Liver (tissue), 9 donors: ENCODE results near the gene PPFIBP1. TPM values are rescaled to one million over a fixed set of nuclear protein-coding genes. Genes with fewer than 3 reads are reported as not detected.

ENCODE experiments used
- DNase-seq: peaks from one replicate; pipeline ENCODE4 v3.0.0-alpha.2; 2017; ENCODE audit warnings: low spot score
- H3K27ac ChIP-seq, 2 donors: one replicate each; pipeline ENCODE4 v1.7.0; 2013; ENCODE audit warnings: inconsistent platforms in 2 of 2, low read length in 2 of 2, control low read depth in 1 of 2, low read depth in 1 of 2, mild to moderate bottlenecking in 1 of 2
- H3K27me3 ChIP-seq, 4 donors: one replicate each; pipeline versions ENCODE4 v1.6.1 to v1.7.0; 2013; ENCODE audit warnings: low read length in 3 of 4, inconsistent platforms in 1 of 4, mild to moderate bottlenecking in 1 of 4, moderate library complexity in 1 of 4; ENCODE audit not compliant: control insufficient read depth in 4 of 4, insufficient read depth in 4 of 4
- H3K36me3 ChIP-seq, 4 donors: one replicate each; pipeline versions ENCODE4 v1.6.1 to v1.7.0; 2013; ENCODE audit warnings: low read length in 3 of 4, mild to moderate bottlenecking in 3 of 4, low read depth in 1 of 4, moderate library complexity in 1 of 4; ENCODE audit not compliant: control insufficient read depth in 4 of 4, insufficient read depth in 3 of 4
- H3K4me1 ChIP-seq, 4 donors: one replicate each; pipeline versions ENCODE4 v1.6.1 to v1.7.0; 2013; ENCODE audit warnings: low read length in 3 of 4, mild to moderate bottlenecking in 3 of 4, moderate library complexity in 1 of 4; ENCODE audit not compliant: control insufficient read depth in 4 of 4, insufficient read depth in 4 of 4
- H3K4me3 ChIP-seq, 3 donors: one replicate each; pipeline versions ENCODE4 v1.6.1 to v1.7.0; 2013; ENCODE audit warnings: low read length in 3 of 3, control low read depth in 1 of 3, low read depth in 1 of 3, mild to moderate bottlenecking in 1 of 3
- H3K9ac ChIP-seq, 2 donors: one replicate each; pipeline ENCODE4 v1.7.0; 2013; ENCODE audit warnings: low read length in 2 of 2, mild to moderate bottlenecking in 2 of 2, moderate library complexity in 2 of 2, control low read depth in 1 of 2, low read depth in 1 of 2
- H3K9me3 ChIP-seq, 4 donors: one replicate each; pipeline versions ENCODE4 v1.6.1 to v1.7.0; 2013; ENCODE audit warnings: low read length in 3 of 4; ENCODE audit not compliant: control insufficient read depth in 4 of 4
- EGR1 ChIP-seq, 2 donors: IDR thresholded peaks; 2 replicates each; pipeline ENCODE4 v1.6.1; 2016 to 2018; ENCODE audit warnings: antibody characterized with exemption in 2 of 2, low read depth in 2 of 2
- FOXA1 ChIP-seq: IDR thresholded peaks from 2 replicates; pipeline ENCODE4 v1.6.1; 2016; ENCODE audit warnings: antibody characterized with exemption
- FOXA2 ChIP-seq: IDR thresholded peaks from 2 replicates; pipeline ENCODE4 v1.6.1; 2016; ENCODE audit warnings: antibody characterized with exemption
- GABPA ChIP-seq, 2 donors: IDR thresholded peaks in 1 of 2; conservative IDR thresholded peaks in 1 of 2; 2 replicates each; pipeline ENCODE4 v1.6.1; 2016; ENCODE audit warnings: antibody characterized with exemption in 2 of 2, mild to moderate bottlenecking in 1 of 2, moderate library complexity in 1 of 2
- HNF4A ChIP-seq, 2 donors: conservative IDR thresholded peaks; 2 replicates each; pipeline ENCODE4 v1.6.1; 2016; ENCODE audit warnings: antibody characterized with exemption in 2 of 2, mild to moderate bottlenecking in 2 of 2
- HNF4G ChIP-seq: IDR thresholded peaks from 2 replicates; pipeline ENCODE4 v1.6.1; 2016; ENCODE audit warnings: antibody characterized with exemption
- JUND ChIP-seq, 2 donors: IDR thresholded peaks; 2 replicates each; pipeline ENCODE4 v1.6.1; 2016; ENCODE audit warnings: antibody characterized with exemption in 2 of 2
- RAD21 ChIP-seq, 2 donors: IDR thresholded peaks; 2 replicates each; pipeline ENCODE4 v1.6.1; 2016; ENCODE audit warnings: antibody characterized with exemption in 2 of 2, mild to moderate bottlenecking in 2 of 2
- RXRA ChIP-seq, 2 donors: IDR thresholded peaks; 2 replicates each; pipeline ENCODE4 v1.6.1; 2017 to 2018; ENCODE audit warnings: antibody characterized with exemption in 2 of 2, mild to moderate bottlenecking in 1 of 2
- SP1 ChIP-seq: IDR thresholded peaks from 2 replicates; pipeline ENCODE4 v1.6.1; 2018; ENCODE audit warnings: antibody characterized with exemption, mild to moderate bottlenecking
- TAF1 ChIP-seq: conservative IDR thresholded peaks from 2 replicates; pipeline ENCODE4 v1.6.1; 2016; ENCODE audit warnings: antibody characterized with exemption, mild to moderate bottlenecking
- YY1 ChIP-seq: IDR thresholded peaks from 2 replicates; pipeline ENCODE4 v1.6.1; 2016; ENCODE audit warnings: antibody characterized with exemption, mild to moderate bottlenecking
- WGBS: extraction: QIAGEN DNeasy Blood & Tissue Kit; methylation state at CpG from one replicate; pipeline ENCODE4 v1.1.7; 2013; 5-methylcytosine and 5-hydroxymethylcytosine counted together
- polyA plus RNA-seq, 2 donors: library from polyadenylated mRNA; stranded (reverse) in 1 of 2; unstranded in 1 of 2; fragments of 200-250 nt in 1 of 2; fragments of >200 nt in 1 of 2; fragmentation: Nextera tagmentation in 1 of 2; extraction: Ambion mirVana in 1 of 2; gene quantifications; one replicate each; pipeline versions ENCODE4 v1.2.1 to v1.2.3, GENCODE V29; 2013 to 2015
- total RNA-seq, 2 donors: library from RNA; depleted of rRNA; stranded (reverse); fragments of >200 nt; gene quantifications; one replicate each; pipeline ENCODE4 v1.2.3, GENCODE V29; 2014
- TF ChIP-seq, protein P1 (sequence below): fragments of 150-350 bp; IDR thresholded peaks from 2 replicates; pipeline ENCODE4 v1.5.1; 2017; ENCODE audit warnings: improper control_type of control experiment, low read depth, low read length; ENCODE audit not compliant: missing input control
- TF ChIP-seq, protein P2 (sequence below): IDR thresholded peaks from 2 replicates; pipeline ENCODE4 v1.6.1; 2016; ENCODE audit warnings: antibody characterized with exemption
- TF ChIP-seq, protein P3 (sequence below): IDR thresholded peaks from 2 replicates; pipeline ENCODE4 v1.6.1; 2016; ENCODE audit warnings: antibody characterized with exemption
- TF ChIP-seq, protein P4 (sequence below): IDR thresholded peaks from 2 replicates; pipeline ENCODE4 v1.6.1; 2016; ENCODE audit warnings: antibody characterized with exemption, mild to moderate bottlenecking
- donor health status: healthy.
- donor health status: healthy.
- donor health status: healthy.
- donor health status: healthy.
- donor health status: healthy.

PPFIBP1 gene
- total and polyA plus RNA-seq, 4 donors = 10.5 to 65.8 (median 17.4) TPM

DNA sequence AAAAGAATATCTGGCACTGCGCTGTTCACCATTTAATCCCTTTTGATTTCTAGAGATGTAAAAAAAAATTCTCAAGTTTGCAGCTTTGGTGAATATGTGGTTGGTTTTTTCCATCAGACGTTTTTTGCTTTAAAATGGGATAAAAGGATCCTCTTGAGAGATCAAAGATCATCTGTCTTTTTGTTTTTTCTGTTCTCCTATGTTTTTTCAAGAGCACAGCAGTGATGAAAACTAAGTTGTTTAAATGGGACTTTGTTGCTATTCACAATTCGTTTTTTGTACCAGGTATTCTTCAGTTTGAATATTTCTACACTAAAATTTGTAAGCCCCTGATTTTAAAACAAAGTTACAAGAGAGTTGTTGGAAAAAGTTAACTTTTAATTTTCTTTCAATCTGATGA lies 142.5 kb downstream of the PPFIBP1 start (continued):
- TF ChIP-seq SP1 = no peak
- TF ChIP-seq RXRA (IDR thresholded peaks at IDR 0.05) = no peak
- no peak for TF ChIP-seq GABPA (IDR thresholded peaks at IDR 0.05 in 1 of 2, conservative IDR thresholded peaks at IDR 0.05 in 1 of 2)
- TF ChIP-seq HNF4A (conservative IDR thresholded peaks at IDR 0.05) = no peak
- TF ChIP-seq YY1 = no peak

DNA sequence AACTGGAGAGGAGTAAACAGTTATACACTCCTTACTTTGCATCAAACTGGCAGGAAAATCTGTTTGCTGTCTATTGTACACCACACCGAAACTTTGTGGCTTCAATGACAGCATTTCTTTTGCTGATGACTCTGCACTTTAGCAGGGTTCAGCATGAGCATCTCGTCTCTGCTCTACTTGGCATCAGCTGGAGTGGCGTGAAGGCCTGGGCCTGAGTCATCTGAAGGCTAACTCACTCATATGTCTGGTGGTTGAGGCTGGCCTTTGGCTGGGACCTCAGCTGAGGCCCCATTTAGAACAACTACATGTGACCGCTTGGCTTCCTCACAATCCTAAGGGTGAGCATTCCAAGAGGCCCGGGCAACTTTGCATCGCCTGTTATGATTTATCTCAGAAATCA lies 143.5 kb downstream of the PPFIBP1 start:
- peaks cover 0 to 54% (median 20%) of the 10 kb centered on the region in 4 donors for H3K36me3 ChIP-seq
- H3K4me1 ChIP-seq = no peaks in the 10 kb centered on the region
- no peak overlapping the region for H3K9ac ChIP-seq
- DNase-seq = no peak
- H3K4me3 ChIP-seq = no peak overlapping the region
- WGBS = 93% methylated on average over 6 of the region's 6 CpGs
- no peaks in the 10 kb centered on the region for H3K9me3 ChIP-seq
- no peak overlapping the region for H3K27ac ChIP-seq
- TF ChIP-seq TAF1 (no peak), SP1 (no peak), EGR1 (IDR thresholded peaks at IDR 0.05; ENCODE audit: low read depth in 2 of 2) (no peak), FOXA1 (no peak), JUND (IDR thresholded peaks at IDR 0.05) (no peak), FOXA2 (no peak), RXRA (IDR thresholded peaks at IDR 0.05) (no peak), RAD21 (IDR thresholded peaks at IDR 0.05) (no peak)
- TF ChIP-seq, protein P1, sequence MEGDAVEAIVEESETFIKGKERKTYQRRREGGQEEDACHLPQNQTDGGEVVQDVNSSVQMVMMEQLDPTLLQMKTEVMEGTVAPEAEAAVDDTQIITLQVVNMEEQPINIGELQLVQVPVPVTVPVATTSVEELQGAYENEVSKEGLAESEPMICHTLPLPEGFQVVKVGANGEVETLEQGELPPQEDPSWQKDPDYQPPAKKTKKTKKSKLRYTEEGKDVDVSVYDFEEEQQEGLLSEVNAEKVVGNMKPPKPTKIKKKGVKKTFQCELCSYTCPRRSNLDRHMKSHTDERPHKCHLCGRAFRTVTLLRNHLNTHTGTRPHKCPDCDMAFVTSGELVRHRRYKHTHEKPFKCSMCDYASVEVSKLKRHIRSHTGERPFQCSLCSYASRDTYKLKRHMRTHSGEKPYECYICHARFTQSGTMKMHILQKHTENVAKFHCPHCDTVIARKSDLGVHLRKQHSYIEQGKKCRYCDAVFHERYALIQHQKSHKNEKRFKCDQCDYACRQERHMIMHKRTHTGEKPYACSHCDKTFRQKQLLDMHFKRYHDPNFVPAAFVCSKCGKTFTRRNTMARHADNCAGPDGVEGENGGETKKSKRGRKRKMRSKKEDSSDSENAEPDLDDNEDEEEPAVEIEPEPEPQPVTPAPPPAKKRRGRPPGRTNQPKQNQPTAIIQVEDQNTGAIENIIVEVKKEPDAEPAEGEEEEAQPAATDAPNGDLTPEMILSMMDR = no peak
- H3K27me3 ChIP-seq = no peaks in the 10 kb centered on the region

DNA sequence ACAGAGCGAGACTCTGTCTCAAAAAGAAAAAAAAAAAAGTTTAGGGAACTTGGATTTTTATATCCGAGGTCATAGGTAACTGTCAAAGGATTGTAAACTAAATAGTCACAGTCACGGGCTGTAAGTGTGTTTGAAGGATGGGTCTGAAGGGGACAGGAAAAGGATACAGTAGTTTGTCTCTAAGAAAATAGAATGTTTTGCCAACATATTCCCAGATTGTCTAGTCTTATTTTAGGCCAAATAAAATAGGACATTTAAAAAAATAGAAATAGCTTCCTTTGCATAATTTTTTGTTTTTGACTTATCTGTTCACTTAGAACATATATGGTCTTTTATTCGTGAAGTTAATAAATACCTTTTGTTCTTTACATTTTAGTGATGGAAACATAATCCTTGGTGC lies 148.0 kb downstream of the PPFIBP1 start:
- no peak for DNase-seq
- no peaks in the 10 kb centered on the region for H3K27me3 ChIP-seq
- peaks cover 3 to 44% (median 20%) of the 10 kb centered on the region in 4 donors for H3K36me3 ChIP-seq
- WGBS = 86% methylated on average over 4 of the region's 4 CpGs
- TF ChIP-seq SP1 = no peak
- TF ChIP-seq FOXA2 = no peak
- H3K4me3 ChIP-seq = no peak overlapping the region
- H3K4me1 ChIP-seq = no peaks in the 10 kb centered on the region
- no peak overlapping the region for H3K27ac ChIP-seq
- no peak overlapping the region for H3K9ac ChIP-seq
- H3K9me3 ChIP-seq = no peaks in the 10 kb centered on the region

DNA sequence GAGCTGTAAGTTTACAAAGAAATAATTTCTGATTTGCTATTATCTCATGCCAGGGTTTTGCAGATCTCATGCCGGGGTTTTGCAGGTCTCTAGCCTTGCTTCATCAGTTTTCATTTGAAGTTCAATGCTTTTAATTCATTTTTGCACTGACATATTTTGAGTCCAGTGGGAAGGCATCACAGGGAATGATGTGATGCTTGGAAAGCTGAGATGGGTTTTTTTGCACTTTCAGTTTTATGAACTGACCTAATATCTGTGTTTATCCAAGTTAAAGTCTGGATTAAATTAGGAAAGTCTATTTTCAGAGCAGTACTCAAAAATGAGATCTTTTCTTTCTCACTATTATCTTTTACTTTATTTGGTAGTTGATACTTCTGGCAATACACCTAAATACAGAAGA lies 148.6 kb downstream of the PPFIBP1 start:
- WGBS = 96% methylated on average over 1 of the region's 1 CpG
- H3K4me1 ChIP-seq = no peaks in the 10 kb centered on the region
- peaks cover 3 to 45% (median 21%) of the 10 kb centered on the region in 4 donors for H3K36me3 ChIP-seq
- H3K27ac ChIP-seq = no peak overlapping the region
- no peaks in the 10 kb centered on the region for H3K27me3 ChIP-seq
- H3K9ac ChIP-seq = no peak overlapping the region
- H3K4me3 ChIP-seq = no peak overlapping the region
- no peak for DNase-seq
- H3K9me3 ChIP-seq = no peaks in the 10 kb centered on the region
- TF ChIP-seq HNF4A (conservative IDR thresholded peaks at IDR 0.05) = no peak
- TF ChIP-seq, protein P2, sequence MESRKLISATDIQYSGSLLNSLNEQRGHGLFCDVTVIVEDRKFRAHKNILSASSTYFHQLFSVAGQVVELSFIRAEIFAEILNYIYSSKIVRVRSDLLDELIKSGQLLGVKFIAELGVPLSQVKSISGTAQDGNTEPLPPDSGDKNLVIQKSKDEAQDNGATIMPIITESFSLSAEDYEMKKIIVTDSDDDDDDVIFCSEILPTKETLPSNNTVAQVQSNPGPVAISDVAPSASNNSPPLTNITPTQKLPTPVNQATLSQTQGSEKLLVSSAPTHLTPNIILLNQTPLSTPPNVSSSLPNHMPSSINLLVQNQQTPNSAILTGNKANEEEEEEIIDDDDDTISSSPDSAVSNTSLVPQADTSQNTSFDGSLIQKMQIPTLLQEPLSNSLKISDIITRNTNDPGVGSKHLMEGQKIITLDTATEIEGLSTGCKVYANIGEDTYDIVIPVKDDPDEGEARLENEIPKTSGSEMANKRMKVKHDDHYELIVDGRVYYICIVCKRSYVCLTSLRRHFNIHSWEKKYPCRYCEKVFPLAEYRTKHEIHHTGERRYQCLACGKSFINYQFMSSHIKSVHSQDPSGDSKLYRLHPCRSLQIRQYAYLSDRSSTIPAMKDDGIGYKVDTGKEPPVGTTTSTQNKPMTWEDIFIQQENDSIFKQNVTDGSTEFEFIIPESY = no peak
- TF ChIP-seq FOXA1 = no peak
- TF ChIP-seq, protein P3, sequence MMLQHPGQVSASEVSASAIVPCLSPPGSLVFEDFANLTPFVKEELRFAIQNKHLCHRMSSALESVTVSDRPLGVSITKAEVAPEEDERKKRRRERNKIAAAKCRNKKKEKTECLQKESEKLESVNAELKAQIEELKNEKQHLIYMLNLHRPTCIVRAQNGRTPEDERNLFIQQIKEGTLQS = no peak
- no peak for TF ChIP-seq TAF1
- no peak for TF ChIP-seq JUND (IDR thresholded peaks at IDR 0.05)
- TF ChIP-seq FOXA2 = no peak
- TF ChIP-seq HNF4G = no peak
- no peak for TF ChIP-seq YY1
- TF ChIP-seq GABPA (IDR thresholded peaks at IDR 0.05 in 1 of 2, conservative IDR thresholded peaks at IDR 0.05 in 1 of 2) = no peak
- no peak for TF ChIP-seq SP1
- TF ChIP-seq, protein P1 = no peak
- TF ChIP-seq, protein P4, sequence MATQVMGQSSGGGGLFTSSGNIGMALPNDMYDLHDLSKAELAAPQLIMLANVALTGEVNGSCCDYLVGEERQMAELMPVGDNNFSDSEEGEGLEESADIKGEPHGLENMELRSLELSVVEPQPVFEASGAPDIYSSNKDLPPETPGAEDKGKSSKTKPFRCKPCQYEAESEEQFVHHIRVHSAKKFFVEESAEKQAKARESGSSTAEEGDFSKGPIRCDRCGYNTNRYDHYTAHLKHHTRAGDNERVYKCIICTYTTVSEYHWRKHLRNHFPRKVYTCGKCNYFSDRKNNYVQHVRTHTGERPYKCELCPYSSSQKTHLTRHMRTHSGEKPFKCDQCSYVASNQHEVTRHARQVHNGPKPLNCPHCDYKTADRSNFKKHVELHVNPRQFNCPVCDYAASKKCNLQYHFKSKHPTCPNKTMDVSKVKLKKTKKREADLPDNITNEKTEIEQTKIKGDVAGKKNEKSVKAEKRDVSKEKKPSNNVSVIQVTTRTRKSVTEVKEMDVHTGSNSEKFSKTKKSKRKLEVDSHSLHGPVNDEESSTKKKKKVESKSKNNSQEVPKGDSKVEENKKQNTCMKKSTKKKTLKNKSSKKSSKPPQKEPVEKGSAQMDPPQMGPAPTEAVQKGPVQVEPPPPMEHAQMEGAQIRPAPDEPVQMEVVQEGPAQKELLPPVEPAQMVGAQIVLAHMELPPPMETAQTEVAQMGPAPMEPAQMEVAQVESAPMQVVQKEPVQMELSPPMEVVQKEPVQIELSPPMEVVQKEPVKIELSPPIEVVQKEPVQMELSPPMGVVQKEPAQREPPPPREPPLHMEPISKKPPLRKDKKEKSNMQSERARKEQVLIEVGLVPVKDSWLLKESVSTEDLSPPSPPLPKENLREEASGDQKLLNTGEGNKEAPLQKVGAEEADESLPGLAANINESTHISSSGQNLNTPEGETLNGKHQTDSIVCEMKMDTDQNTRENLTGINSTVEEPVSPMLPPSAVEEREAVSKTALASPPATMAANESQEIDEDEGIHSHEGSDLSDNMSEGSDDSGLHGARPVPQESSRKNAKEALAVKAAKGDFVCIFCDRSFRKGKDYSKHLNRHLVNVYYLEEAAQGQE = no peak
- no peak for TF ChIP-seq RXRA (IDR thresholded peaks at IDR 0.05)
